NOMO-1 treated with dmso at 0.1 percent for 144 hours (cell line): ENCODE data around the gene ENGASE.

ENCODE experiments used
- DNase-seq: peaks from one replicate; lab custom pipeline; 2025; ENCODE audit not compliant: unreplicated experiment; lab: John Stamatoyannopoulos, UW

ENGASE gene

DNA sequence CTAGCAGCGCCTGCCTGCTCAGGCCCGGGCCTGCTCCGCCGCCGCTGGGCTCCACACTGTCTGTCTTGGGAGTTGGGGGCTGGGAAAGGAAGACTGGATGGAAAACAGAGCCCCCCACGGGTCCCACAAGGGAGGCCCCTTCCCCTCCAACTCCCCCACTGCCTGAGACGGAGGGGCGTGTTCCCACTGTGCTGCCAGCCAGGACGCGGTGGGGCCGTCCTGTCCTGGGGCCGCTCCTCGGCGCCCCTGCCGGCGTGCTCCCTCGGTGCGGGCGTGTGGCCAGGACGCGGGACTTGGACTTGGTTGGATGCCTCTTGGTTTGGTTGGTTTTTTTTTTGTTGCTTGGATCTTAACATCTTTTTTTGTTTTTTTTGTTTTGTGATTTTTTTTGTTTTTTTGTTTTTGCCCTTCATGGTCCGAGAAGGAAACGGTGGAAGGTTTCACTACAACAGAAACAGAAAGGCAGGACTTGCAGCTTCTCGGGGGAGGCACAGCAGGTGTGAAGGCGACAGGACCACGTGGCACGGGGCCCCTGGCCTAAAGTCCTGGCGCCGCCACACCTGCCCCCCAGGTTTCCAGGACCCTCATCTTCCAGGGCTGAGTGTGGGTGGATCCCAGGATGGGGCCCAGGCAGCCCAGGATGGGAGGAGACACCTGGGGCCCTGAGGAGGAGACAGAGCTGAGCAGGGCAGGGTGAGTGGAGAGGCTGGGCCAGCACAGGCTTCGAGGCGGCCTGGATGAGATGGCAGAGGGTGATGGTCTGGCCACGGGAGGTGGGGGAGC is 16.0 kb downstream of the ENGASE start:
- no peak for DNase-seq

DNA sequence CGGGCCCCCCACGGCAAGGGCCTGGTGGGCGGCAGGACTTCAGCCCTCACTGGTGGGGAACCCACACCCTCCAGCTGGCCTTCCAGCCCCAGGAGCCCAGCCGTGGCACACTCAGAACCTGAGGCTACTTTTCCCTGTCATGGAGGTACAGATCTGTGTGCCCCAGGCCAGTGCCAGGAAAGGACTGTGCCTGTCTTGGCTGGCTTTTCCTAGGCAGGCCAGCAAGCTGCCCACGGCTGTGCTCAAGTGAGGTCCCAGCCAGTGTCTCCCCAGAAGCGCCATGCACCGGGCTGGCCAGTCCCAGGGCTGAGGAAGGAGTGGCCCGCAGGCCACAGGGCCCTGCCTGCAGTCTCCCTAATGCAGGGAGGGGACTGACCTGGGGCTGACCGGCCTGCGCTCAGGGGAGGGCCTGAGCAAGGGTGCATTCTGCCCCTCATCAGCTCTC is 16.6 kb downstream of the ENGASE start:
- DNase-seq: no peak

DNA sequence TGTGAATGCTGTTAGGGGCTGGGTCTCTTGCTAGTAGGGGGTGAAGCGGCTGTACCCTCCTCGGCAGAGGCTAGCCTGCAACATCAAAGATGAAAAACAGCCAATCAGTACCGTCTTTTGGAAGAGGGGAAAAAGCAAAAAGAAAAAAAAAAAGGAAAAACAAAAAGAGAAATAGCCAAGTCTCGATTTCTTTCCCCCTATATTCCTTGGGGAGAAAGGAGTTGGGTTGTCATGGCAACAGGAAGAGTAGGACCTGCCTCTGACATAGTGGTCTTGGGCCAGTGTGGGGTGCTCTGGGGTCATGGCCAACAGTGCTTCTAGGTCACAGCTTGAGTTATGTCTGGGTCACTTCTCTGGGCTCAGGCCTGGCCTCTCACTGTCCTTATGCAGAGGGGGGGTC is 17.9 kb downstream of the ENGASE start:
- no peak for DNase-seq

DNA sequence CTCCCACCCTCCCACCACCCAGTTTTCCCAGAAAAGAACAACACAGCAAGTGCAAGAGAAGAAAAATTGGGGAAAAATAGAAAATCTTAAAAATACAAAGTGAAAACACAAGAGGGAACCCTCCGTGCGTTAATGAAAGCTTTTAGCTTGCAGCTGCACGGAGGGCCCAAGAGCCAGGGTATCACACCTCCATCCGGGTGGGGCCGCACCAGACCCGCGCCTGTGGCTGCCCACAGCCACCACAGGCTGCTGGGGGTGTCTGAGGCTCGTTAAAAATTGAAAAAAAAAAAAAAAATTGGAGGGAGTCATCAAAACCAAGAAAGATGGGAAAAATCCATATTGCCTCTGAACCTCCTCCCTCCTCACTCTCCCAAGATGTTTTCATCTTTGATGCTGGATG is 18.6 kb downstream of the ENGASE start:
- DNase-seq: no peak

DNA sequence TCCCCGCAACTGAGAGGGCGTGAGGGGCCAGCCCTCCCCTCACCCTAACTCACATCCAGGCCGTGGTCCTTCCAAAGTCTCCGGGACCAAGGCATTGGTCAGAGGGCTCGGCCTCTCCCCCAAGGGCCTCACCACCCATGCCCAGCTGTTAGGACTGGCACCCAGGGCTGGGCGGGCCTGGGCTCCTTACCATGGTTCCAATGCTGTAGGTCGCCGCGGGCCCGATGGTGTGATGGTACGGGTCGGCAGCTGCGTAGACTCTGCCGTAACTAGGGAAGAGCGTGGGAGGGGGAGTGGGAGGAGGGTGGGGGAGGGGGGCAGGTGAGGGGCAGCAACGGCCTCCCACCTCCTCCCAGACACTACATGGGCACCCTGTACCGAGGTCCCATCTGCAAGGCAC is 19.6 kb downstream of the ENGASE start:
- no peak for DNase-seq

DNA sequence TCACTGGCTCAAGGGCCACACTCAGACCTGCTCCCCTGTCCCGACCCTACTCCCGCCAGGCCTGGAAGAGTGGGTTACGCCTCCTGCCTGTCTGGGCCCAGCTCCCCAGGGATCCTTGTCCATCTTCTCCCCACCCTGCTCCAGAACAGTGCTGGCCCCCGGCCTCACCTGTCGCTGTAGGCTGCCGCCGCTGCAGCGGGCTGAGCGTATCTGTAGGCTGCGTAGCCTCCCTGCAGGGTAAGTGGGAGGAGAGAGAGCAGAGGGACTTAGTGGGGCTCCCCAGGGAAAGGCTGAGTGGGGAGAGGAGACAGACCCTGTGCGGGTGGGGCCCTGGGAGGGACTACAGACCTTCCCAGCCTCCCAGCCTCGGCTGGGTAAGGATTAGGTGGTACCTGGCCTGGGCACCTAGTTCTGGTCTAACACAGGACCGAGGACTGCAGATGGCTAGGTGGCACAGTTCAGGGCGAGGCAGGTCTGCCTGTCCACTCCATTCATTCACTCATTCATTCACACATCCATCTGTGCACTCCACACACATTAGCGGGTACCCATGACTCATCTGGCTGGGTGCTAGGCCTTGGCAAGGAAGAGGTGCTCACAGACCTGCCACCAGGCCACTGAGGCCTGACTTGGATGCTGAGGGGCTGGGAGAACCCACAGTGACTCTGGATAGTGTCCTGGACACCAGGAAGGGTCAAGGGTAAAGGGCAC is 20.9 kb downstream of the ENGASE start:
- DNase-seq: no peak

DNA sequence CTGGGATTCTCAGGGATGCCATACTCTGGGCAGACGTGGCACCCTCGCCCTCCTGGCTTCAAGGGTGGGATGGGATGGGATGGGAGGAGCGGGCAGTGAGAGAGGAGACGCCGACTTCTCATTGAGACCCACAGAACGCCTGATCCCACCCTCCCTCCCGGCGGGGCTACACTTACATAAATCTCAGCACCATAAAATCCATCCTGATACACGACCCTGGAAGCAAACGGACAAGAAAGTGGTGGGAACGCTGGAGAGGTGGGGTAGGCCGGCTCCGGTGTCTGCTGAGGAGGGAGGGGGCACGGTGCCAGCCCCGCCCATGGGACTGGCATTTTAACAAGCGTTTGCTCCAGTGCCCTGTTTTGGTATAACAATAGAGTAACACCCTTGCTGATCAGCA is 21.9 kb downstream of the ENGASE start:
- no peak for DNase-seq

DNA sequence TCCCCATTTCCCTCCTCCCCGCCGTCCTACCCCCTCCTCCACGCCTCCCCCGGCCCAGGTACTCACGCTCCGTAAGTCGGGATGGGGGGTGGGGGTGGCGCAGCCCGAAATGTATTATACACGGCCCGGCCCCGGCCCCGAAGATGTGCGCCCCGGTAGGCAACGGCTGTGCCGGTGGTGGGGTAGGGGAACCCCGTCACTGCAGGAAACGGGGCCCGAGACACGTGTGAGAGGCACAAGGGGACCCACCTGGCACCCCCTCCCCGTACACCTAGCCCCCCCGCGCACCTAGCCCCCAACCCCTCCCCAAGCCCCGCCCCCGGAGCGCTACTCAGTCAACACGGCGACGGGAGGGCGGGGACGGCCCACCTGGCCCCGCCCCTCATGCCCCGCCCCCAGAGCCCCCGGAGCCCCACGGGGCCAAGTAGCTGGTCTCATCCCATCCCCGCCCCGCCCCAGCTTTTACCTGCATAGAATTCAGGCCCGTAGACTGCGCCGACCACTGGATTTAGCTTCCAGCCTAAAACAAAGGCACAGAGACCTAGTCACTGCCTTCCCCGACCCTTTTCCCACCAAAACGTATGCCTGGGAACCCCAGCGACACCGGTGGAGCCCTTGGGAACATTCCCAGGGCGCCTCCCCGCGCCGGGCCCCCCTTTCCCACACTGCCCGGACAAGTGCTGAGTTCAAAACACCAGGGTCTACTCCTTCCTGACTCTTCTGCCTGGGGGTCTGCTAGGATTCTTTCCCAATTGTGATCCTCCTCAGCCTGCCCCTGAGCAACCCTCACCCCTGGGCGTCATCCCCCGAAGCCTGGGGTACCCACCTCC is 22.8 kb downstream of the ENGASE start:
- no peak for DNase-seq

DNA sequence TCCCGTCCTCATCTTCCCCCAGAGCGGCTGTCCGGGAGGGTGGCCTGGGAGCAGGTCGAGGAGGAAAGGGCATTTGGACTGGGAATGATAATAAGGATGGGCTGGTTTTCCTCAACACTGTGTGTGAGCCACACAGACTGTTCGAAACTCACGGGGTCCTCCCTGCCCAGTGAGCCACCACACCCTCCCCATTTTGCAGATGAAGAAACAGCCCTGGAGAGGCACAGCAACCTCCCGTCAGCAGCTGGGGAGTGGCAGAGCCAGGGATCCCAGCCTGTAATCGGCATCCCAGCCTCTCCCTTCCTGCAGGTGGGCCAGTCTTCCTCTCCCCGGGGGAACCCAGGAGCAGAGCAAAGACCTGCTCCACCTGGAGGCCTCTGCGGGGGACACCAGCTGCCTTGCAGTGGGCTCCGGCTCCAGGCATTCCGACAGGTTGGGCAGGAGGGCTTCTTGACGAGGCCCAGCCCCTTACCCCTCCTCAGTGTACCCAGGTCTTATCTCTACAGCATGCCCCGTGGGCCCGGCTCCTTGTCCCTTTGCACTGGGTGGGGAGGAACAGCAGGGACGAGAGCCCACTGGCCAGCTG is 23.8 kb downstream of the ENGASE start:
- DNase-seq: no peak

DNA sequence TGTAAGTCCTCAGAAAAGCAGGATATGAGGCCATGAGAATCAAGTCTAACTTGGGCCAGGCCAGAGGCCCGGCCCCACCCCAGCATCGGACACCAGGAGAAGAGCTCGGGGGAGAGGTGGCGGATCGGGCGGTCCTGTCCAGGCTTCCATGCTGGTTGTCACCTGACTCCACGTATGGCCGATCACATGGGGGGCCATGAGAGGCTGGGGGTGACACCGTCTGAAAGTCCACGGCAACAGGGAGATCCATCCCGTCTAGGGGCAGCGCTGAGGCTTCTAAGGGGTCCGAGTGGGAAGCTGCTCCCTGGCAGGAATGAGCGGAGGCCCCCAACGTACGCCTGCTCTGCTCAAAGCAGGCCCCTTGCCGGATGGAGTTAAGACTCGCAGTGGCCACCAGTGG is 25.8 kb downstream of the ENGASE start:
- no peak for DNase-seq

DNA sequence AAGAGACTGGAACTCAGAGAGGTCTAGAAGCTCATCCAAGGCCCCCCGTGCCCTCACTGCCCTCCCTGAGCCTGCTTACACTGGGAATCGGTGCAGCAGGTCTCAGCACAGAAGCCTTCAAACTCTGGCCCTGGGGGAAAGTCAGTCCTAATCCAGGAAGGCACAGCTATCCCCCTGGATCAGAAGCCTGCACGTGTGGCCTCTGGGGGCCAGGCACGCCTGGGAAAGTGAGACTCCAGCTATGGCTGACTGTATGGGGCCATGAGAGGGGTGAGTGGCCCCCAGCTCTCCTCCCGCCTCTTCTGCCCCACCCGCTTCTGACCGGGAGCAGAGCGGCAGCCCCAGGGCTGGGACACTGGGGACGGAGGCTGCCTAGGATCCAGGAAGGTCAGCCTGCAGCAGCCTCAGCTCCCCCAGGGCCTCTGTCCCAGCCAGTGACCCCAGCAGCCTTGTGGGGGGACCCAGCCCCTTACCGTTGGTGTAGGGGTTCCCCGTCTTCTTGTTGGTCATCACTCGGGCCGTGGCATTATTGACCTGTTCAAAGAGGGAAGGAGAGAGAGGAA is 26.6 kb downstream of the ENGASE start:
- no peak for DNase-seq

DNA sequence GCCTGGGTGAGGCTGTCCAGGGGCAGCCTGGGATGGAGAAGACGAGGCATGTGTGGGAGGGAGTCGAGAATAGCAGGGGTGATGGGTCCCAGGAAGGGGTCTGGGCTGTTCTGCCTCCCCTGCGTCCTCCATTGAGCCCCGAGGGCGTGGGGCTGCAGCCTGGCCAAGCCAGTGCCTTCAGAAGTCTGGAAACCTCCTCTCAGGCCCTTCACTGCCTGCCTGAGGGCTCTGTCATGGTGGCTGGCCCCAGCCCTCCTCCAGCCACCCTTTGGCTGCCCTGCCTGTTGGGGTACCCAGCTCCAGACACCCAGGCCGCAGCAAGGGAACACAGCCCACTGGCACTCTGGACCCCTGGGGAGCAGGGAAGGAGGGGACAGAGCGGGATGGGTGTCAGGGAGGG is 27.6 kb downstream of the ENGASE start:
- no peak for DNase-seq

DNA sequence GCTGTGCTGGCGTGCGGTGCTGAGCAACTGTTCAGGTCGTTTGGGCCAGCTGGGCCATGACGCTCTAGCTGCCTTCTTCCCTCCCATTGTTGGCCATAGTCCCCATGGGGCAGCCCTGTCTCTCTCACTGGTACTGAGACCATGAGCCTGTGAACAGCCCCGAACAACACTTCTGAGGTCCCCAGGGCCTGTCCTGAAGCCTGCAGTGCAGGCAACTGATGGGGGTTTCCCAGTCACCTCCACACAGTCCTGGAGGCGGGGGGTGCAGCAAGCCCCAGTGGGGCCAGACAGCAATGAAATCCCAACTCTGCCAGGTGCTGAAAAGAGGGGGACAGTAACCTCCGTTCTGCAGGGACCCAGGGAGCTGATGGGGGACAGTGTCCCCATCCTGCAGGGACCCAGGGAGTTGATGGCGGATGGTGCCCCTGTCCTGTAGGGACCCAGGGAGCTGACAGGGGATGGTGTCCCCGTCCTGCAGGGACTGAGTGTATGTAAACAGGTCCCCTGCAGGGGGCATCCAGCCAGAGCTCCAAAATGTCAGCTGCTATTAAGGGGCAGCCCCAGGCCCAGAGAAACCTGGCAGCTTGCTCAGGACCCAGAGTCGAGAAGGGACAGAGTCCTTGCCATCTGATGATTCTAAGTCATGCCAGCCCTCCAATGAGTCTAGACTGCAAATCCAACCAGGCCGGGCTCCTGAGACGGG is 30.4 kb downstream of the ENGASE start:
- DNase-seq: no peak

DNA sequence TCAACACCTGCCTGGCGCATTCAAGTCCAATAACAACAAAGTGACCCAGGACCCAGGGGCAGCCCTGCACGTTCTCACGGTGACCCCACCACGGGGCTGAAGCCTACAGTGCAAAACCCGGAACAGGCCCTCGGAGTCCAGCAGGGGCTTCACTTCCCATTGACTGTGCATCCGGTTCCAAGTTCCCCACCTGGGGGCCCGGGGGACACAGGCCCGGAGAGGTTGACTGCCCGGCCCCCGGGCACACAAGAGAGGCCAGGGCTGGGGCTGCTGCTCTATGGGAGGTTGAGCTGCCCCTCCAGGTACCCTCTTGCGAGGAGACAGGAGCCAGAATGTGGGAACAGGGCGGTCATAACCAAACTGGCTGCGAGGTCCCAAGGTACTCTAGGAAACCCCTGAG is 31.3 kb downstream of the ENGASE start:
- no peak for DNase-seq

DNA sequence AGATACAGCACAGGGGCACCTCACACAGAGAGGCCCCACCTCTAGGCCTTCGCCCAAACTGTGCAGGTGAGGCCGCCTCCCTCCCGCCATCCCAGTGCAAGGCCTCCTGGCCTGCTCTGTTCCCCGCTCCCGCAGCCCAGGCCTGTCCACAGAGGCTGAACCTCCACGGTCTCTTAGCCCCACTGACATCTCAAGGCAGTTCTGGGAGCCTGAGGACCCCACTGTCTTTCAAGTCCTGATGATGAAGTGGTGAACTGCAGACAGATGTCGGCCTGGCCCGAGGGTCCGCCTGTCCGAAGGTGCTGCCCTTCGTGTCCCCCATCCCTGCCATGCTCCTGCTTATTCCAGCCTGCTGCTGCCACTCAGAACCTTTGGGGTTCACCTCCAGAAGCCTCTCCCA is 32.3 kb downstream of the ENGASE start:
- DNase-seq: no peak

DNA sequence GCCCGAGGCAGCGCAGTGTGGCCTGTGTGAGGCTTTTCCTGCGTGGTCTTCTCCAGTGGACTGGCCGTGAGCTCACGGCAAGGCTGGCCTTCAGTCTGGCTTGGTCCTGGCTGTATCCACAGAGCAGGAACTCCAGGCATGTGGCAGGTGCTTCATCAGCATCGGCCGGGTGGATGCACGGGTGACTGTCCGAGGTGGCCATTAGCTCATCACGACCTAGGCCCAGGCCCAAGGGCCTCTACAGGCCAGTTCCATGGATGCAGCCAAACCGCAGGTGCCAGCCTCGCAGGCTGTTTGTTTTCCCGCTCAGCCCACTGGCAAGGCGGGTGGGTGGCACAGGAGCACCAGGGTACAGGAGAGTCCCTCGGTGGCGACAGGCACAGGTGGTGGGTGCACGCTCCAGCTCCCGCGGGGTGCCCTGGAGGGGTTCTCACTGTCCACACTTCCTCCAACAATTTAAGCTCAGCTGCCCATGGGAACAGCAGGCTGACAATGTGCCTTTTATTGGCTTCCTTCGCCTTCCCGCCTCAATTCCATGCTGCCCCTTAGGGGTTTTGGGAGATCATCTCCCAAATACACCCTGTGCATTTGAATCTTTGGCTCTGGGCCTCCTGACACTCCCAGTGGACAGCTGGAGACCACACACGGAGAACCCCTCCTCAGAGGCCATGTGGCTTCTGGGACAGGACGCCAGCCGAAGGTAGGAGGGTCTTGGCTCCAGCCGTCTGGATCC is 33.0 kb downstream of the ENGASE start:
- DNase-seq: no peak

DNA sequence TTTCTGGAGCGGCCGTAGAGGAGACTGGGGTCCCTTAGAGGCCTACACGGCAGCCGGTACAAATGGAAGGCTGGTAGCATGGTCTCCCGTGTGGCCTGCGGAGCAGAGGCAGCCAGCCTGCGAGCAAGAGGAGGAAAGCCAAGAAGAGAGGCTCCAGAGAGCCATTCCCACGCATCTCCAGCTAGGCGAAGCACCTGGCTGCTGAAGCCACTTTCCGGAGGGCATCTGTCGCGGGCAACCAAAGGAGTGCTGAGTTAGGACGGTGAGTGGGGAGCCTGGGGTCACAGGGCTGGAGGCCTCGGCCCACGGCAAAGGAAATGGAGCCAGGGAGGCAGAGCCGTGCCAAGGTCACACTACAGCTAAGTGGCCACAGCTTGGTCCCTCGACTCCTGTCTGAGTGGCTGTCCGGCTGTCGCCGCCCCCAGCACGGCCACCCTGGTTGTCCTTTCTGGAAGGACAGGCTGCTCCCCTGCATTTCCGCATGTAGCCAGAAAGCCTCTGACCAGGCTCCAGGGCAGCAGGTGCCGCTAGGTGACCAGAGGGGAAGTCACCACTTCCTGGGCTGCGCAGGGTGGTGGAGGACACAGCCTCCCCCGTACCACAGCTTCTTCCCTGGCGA is 33.7 kb downstream of the ENGASE start:
- no peak for DNase-seq

DNA sequence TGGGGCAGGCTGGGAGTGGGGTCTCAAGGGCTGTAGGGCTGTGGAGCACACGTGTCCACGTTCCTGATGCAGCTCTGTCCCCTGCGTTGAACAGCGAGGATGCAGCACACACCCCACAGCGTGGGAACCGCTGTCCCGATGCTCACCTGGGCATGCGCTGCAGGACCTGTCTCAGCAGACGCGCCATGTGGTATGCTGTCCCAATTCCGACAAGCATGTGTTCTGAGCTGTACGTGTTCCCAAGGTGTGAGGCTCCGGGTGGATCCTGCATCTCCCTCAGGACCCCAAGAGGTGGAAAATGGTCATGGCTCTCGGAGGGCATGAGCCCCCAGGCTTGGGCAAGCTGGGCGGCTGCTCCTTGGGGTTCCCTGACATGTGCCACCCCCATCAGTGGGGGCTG is 34.2 kb downstream of the ENGASE start:
- DNase-seq: no peak

DNA sequence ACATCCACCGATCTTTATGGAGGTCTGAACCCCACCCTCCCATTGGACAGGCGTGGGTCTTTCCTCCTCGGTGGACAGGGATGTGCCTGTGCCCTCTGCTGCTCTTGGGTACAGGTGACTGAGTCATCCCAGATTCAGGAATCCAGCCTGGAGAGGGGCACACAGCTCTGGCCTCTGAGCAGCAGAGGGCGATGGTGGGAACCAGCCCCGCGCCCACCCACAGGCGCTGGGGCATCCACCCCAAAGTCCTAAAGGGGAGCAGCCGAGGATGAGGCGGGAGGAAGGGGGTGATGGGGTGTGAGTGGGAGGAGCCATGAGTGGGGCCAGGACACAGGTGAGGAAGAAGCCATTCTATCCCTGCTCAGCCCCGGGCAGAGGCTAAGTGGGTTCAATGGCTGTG is 35.0 kb downstream of the ENGASE start:
- no peak for DNase-seq
